ENCODE data around the gene PIAS1. TPM values are rescaled to one million over a fixed set of nuclear protein-coding genes. Genes with fewer than 3 reads are reported as not detected.

The PIAS1 gene
- total and polyA plus RNA-seq, 9 of the 15 experiments (the other 6 are each of a cell fraction or from before 2014, with no cell fraction given): 18.0 to 59.1 (median 28.5) TPM

DNA sequence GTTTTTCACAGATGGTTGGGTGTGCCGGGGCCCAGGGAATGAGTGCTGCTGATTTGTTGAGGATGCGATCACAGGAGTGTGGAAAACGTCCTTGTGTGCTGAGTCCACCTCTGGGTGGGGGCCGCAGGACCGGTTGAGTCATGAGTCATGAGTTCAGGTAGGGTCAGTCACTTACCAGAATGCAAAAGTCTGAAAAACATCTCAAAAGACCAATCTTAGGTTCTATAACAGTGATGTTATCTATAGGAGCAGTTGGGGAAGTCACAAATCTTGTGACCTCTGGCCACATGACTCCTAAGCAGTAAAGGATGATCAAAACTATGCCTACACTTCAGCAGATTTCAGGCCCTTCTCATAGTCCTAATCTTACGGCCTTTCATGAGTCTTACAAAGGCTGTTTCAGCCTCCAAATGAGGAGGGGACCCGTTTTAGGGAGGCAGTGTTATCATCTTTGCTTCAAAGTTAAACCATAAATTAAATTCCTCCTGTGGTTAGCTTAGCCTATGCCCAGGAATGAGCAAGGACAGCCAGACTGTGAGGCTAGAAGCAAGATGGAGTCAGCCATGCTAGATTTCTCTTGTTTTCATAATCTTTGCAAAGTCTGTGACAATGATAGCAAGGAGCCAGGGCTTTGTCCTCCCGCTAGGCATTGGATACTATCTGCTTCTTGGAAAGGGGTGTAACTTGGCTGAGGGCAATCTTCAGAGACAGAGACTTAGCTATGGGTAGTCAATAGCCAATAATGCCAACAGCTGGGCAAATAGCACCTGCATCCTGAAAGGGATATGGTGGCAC is 30.6 kb upstream of the PIAS1 start (continued):
- TF ChIP-seq, protein P1, sequence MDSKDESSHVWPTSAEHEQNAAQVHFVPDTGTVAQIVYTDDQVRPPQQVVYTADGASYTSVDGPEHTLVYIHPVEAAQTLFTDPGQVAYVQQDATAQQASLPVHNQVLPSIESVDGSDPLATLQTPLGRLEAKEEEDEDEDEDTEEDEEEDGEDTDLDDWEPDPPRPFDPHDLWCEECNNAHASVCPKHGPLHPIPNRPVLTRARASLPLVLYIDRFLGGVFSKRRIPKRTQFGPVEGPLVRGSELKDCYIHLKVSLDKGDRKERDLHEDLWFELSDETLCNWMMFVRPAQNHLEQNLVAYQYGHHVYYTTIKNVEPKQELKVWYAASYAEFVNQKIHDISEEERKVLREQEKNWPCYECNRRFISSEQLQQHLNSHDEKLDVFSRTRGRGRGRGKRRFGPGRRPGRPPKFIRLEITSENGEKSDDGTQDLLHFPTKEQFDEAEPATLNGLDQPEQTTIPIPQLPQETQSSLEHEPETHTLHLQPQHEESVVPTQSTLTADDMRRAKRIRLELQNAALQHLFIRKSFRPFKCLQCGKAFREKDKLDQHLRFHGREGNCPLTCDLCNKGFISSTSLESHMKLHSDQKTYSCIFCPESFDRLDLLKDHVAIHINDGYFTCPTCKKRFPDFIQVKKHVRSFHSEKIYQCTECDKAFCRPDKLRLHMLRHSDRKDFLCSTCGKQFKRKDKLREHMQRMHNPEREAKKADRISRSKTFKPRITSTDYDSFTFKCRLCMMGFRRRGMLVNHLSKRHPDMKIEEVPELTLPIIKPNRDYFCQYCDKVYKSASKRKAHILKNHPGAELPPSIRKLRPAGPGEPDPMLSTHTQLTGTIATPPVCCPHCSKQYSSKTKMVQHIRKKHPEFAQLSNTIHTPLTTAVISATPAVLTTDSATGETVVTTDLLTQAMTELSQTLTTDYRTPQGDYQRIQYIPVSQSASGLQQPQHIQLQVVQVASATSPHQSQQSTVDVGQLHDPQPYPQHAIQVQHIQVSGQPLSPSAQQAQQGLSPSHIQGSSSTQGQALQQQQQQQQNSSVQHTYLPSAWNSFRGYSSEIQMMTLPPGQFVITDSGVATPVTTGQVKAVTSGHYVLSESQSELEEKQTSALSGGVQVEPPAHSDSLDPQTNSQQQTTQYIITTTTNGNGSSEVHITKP (IDR thresholded peaks at IDR 0.05; ENCODE audit: partially characterized antibody): no peak
- TF ChIP-seq DIDO1 (tag; IDR thresholded peaks at IDR 0.05; ENCODE audit: low read depth) (no peak), CHD1 (IDR thresholded peaks at IDR 0.05; ENCODE audit: low read length) (no peak), POLR2AphosphoS5 (IDR thresholded peaks at IDR 0.05; ENCODE audit: control insufficient read depth, insufficient read depth, low read depth, low read length) (no peak), KHSRP (IDR thresholded peaks at IDR 0.05) (no peak), CEBPG (CRISPR knock-in tag; IDR thresholded peaks at IDR 0.05) (no peak), CEBPG (tag; conservative IDR thresholded peaks at IDR 0.05 in 1 of 2, IDR thresholded peaks at IDR 0.05 in 1 of 2) (0 out of 4 replicates have a peak, but pooled peaks of 1 of the 2 experiments have one; percentile 10), MAFK (IDR thresholded peaks at IDR 0.05; ENCODE audit: low read length) (no peak), HEY1 (CRISPR knock-in tag; IDR thresholded peaks at IDR 0.05; ENCODE audit: borderline replicate concordance) (0 out of 2 replicates have a peak, but pooled peaks have one; percentile 40), OTX1 (CRISPR knock-in tag; IDR thresholded peaks at IDR 0.05) (peak; percentile 87), SMARCC2 (IDR thresholded peaks at IDR 0.05; ENCODE audit: low read depth) (no peak)
- TF ChIP-seq, protein P2, sequence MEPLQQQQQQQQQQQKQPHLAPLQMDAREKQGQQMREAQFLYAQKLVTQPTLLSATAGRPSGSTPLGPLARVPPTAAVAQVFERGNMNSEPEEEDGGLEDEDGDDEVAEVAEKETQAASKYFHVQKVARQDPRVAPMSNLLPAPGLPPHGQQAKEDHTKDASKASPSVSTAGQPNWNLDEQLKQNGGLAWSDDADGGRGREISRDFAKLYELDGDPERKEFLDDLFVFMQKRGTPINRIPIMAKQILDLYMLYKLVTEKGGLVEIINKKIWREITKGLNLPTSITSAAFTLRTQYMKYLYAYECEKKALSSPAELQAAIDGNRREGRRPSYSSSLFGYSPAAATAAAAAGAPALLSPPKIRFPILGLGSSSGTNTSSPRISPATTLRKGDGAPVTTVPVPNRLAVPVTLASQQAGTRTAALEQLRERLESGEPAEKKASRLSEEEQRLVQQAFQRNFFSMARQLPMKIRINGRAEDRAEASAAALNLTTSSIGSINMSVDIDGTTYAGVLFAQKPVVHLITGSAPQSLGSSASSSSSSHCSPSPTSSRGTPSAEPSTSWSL (CRISPR knock-in tag; IDR thresholded peaks at IDR 0.05; ENCODE audit: borderline replicate concordance): peak; percentile 86; the same call in 1 of the 2 replicates
- TF ChIP-seq, protein P3, sequence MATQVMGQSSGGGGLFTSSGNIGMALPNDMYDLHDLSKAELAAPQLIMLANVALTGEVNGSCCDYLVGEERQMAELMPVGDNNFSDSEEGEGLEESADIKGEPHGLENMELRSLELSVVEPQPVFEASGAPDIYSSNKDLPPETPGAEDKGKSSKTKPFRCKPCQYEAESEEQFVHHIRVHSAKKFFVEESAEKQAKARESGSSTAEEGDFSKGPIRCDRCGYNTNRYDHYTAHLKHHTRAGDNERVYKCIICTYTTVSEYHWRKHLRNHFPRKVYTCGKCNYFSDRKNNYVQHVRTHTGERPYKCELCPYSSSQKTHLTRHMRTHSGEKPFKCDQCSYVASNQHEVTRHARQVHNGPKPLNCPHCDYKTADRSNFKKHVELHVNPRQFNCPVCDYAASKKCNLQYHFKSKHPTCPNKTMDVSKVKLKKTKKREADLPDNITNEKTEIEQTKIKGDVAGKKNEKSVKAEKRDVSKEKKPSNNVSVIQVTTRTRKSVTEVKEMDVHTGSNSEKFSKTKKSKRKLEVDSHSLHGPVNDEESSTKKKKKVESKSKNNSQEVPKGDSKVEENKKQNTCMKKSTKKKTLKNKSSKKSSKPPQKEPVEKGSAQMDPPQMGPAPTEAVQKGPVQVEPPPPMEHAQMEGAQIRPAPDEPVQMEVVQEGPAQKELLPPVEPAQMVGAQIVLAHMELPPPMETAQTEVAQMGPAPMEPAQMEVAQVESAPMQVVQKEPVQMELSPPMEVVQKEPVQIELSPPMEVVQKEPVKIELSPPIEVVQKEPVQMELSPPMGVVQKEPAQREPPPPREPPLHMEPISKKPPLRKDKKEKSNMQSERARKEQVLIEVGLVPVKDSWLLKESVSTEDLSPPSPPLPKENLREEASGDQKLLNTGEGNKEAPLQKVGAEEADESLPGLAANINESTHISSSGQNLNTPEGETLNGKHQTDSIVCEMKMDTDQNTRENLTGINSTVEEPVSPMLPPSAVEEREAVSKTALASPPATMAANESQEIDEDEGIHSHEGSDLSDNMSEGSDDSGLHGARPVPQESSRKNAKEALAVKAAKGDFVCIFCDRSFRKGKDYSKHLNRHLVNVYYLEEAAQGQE (IDR thresholded peaks at IDR 0.05; ENCODE audit: borderline replicate concordance): peak; percentile 4; the same call in 1 of the 2 replicates
- TF ChIP-seq, protein P3 (CRISPR knock-in tag; IDR thresholded peaks at IDR 0.05; ENCODE audit: low read depth): 0 out of 2 replicates have a peak, but pooled peaks have one; percentile 64

All from K562 (cell line).